Thyroid gland (tissue), 4 donors: ENCODE results near the gene TMC1. TPM values are rescaled to one million over a fixed set of nuclear protein-coding genes. Genes with fewer than 3 reads are reported as not detected.

Source experiments
- DNase-seq, 2 donors: peaks; one replicate each; pipeline ENCODE4 v3.0.0-alpha.2; 2019
- H3K27ac ChIP-seq, 3 donors: fragments of 200-600 bp; sonication (generic); 1 replicate in 2 of 3; 2 replicates in 1 of 3; pipeline ENCODE4 v1.5.1; 2016 to 2019; ENCODE audit warnings: mild to moderate bottlenecking in 1 of 3, moderate library complexity in 1 of 3
- H3K27me3 ChIP-seq: fragments of 200-600 bp; sonication (generic); one replicate; pipeline ENCODE4 v1.5.1; 2019
- H3K36me3 ChIP-seq, 2 donors: fragments of 200-600 bp; sonication (generic); one replicate each; pipeline ENCODE4 v1.5.1; 2016 to 2019
- H3K4me1 ChIP-seq, 2 donors: fragments of 200-600 bp; sonication (generic); one replicate each; pipeline ENCODE4 v1.5.1; 2017 to 2019
- H3K4me3 ChIP-seq, 3 donors: fragments of 200-600 bp; sonication (generic); replicated peaks in 1 of 3; 1 replicate in 2 of 3; 2 replicates in 1 of 3; pipeline ENCODE4 v1.5.1; 2016; ENCODE audit warnings: mild to moderate bottlenecking in 1 of 3
- H3K9me3 ChIP-seq: fragments of 200-600 bp; sonication (generic); one replicate; pipeline ENCODE4 v1.5.1; 2017
- CTCF ChIP-seq, 6 experiments: fragments of 200-600 bp in 3 of 6; fragments of 450-650 bp in 3 of 6; sonication (generic) in 3 of 6; IDR thresholded peaks; one replicate each; pipeline ENCODE4 v1.5.1; 2016 to 2019; ENCODE audit warnings: antibody characterized with exemption in 6 of 6, mild to moderate bottlenecking in 2 of 6, inconsistent platforms in 1 of 6, moderate library complexity in 1 of 6
- POLR2A ChIP-seq, 2 donors: fragments of 450-650 bp; IDR thresholded peaks; one replicate each; pipeline ENCODE4 v1.6.1; 2017; ENCODE audit warnings: antibody characterized with exemption in 2 of 2, mild to moderate bottlenecking in 2 of 2, moderate library complexity in 1 of 2
- WGBS, 2 donors: methylation state at CpG; one replicate each; pipeline ENCODE4 v1.1.5; 2017; 5-methylcytosine and 5-hydroxymethylcytosine counted together
- intact Hi-C: fragments of 100-400 bp; cut with DNase I; formaldehyde crosslinking; loops from one replicate; pipeline ENCODE4 v1.15.1; 2023
- total RNA-seq, 4 donors: library from RNA; depleted of rRNA; stranded (reverse); fragments of >200 nt; gene quantifications; one replicate each; pipeline ENCODE4 v1.2.3, GENCODE V29; 2016

Gene TMC1
- total RNA-seq, 4 donors from 2014 or later, result 0.11 to 0.13 TPM; not detected in 2

GRCh38 chr9:72612449-72612848 is 91.0 kb downstream of the TMC1 start:
- 97 to 100% methylated on average over 1 of the region's 1 CpG for WGBS, 2 donors
- Histone ChIP-seq H3K27me3 (no peaks in the 10 kb centered on the region), H3K36me3 (no peaks in the 10 kb centered on the region), H3K4me1 (peaks cover 0 to 7% of the 10 kb centered on the region in 2 donors), H3K9me3 (no peaks in the 10 kb centered on the region), H3K27ac (no peak overlapping the region), H3K4me3 (no peak overlapping the region)
- no peak for DNase-seq
- TF ChIP-seq CTCF (IDR thresholded peaks at IDR 0.05) (no peak), POLR2A (IDR thresholded peaks at IDR 0.05) (no peak)
- intact Hi-C loops, result no loop called here

DNA sequence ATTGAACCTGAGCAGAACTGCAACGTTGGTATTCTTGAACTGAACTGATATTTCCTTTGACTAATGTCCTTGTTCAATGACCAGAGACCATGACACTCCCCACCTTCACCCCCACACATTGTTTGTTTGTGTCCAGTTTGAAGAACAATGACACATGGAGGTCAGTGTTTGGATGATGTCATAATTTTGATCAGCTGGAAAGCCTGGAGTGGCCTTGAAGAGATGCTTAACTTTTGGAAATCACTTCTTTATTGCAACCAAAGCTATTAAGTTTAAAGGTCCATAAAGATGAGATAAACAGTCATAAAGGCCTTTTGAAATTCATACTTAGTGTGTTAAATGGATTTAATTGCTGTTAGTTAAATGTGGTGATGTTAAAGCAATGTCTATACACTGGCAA is 92.7 kb downstream of the TMC1 start:
- Histone ChIP-seq H3K4me3 (no peak overlapping the region), H3K27me3 (no peaks in the 10 kb centered on the region), H3K4me1 (peaks cover 0 to 7% of the 10 kb centered on the region in 2 donors), H3K9me3 (no peaks in the 10 kb centered on the region), H3K27ac (peak overlapping the region in 1 of 3 donors; percentile 48), H3K36me3 (no peaks in the 10 kb centered on the region)
- TF ChIP-seq POLR2A (IDR thresholded peaks at IDR 0.05) (no peak), CTCF (IDR thresholded peaks at IDR 0.05) (no peak)
- intact Hi-C loops, result no loop called here
- WGBS, 2 donors, result 16 to 19% methylated on average over 1 of the region's 1 CpG
- peak; percentile 44 to 53 for DNase-seq

DNA sequence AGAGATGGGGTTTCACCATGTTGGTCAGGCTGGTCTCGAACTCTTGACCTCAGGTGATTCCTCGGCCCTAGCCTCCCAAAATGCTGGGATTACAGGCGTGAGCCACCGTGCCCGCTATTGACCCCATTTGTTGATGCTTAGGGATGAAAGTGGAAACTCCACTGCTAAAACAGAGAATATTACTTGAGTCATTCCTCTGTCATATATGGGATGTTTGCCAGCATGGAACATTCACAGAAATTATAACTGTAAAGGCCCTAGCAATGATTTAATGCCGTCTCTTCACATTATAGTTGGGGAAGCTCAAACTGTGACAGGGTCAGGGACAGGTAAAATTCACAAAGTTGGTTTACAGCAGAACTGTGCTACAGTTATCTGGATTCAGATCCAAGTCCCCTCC is 94.5 kb downstream of the TMC1 start:
- TF ChIP-seq CTCF (IDR thresholded peaks at IDR 0.05) (no peak), POLR2A (IDR thresholded peaks at IDR 0.05) (no peak)
- Histone ChIP-seq H3K9me3 (no peaks in the 10 kb centered on the region), H3K4me3 (no peak overlapping the region), H3K27ac (no peak overlapping the region), H3K36me3 (no peaks in the 10 kb centered on the region), H3K4me1 (peaks cover 0 to 7% of the 10 kb centered on the region in 2 donors), H3K27me3 (no peaks in the 10 kb centered on the region)
- no peak for DNase-seq
- 89 to 95% methylated on average over 6 of the region's 6 CpGs for WGBS, 2 donors
- intact Hi-C loops, result no loop called here

GRCh38 chr9:72618811-72619210 is 97.4 kb downstream of the TMC1 start:
- 83 to 86% methylated on average over 2 of the region's 2 CpGs for WGBS, 2 donors
- Histone ChIP-seq H3K36me3 (no peaks in the 10 kb centered on the region), H3K4me3 (no peak overlapping the region), H3K4me1 (peaks cover 0 to 15% of the 10 kb centered on the region in 2 donors), H3K27ac (no peak overlapping the region), H3K9me3 (no peaks in the 10 kb centered on the region), H3K27me3 (no peaks in the 10 kb centered on the region)
- DNase-seq, result no peak
- intact Hi-C loops, result no loop called here
- TF ChIP-seq POLR2A (IDR thresholded peaks at IDR 0.05) (no peak), CTCF (IDR thresholded peaks at IDR 0.05) (no peak)

DNA sequence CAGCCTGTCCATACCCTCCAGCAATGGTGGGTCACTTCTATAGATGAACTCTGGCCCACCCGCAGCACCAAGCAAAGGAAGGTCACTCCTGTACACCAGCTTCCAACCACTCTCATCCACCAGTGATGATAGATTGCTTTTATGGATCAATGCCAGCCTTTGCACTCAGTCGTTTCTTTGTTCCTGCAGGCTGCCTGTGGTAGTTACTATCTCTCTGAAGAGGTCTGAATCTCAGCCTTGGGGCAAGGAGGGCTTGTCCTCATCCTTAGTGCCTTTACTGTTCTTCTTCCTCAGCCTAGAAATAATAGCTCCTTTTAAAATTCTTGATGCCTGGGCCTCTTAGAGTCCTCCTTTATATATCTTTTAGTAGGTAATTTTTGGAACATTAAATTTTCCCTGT is 100.8 kb downstream of the TMC1 start:
- WGBS, 2 donors, result 67 to 70% methylated on average over 2 of the region's 2 CpGs

More for the DNA sequence above, 100.8 kb downstream of the TMC1 start:
- Histone ChIP-seq H3K4me1 (peaks cover 0 to 8% of the 10 kb centered on the region in 2 donors), H3K27me3 (no peaks in the 10 kb centered on the region), H3K36me3 (no peaks in the 10 kb centered on the region), H3K4me3 (no peak overlapping the region), H3K27ac (no peak overlapping the region), H3K9me3 (no peaks in the 10 kb centered on the region)
- intact Hi-C loops, result no loop called here
- no peak for DNase-seq
- TF ChIP-seq POLR2A (IDR thresholded peaks at IDR 0.05) (no peak), CTCF (IDR thresholded peaks at IDR 0.05) (no peak)
